Stimulated activated memory B cell treated with anti-CD40 and anti-IgM and Interleukin-4, amounts not matched to agents 10 μg/mL and 1 μg/mL and 100 μg/mL, for 72 hours (primary cell): ENCODE measurements around the gene SARM1.

ENCODE experiments used
- ATAC-seq: fragments of 150-1000 bp; cut with Tn5 transposase; 2 replicates; pipeline ENCODE4 v1.10.0; 2021
- H3K27ac Mint-ChIP-seq: one replicate; pipeline ENCODE4 v1.8.0; 2022; ENCODE audit warnings: mild to moderate bottlenecking, mixed read lengths
- H3K27me3 Mint-ChIP-seq: one replicate; pipeline ENCODE4 v1.8.0; 2022; ENCODE audit warnings: mixed read lengths
- H3K36me3 Mint-ChIP-seq: one replicate; pipeline ENCODE4 v1.8.0; 2022; ENCODE audit warnings: mixed read lengths
- H3K4me1 Mint-ChIP-seq: one replicate; pipeline ENCODE4 v1.8.0; 2022; ENCODE audit warnings: mixed read lengths
- H3K4me3 Mint-ChIP-seq: one replicate; pipeline ENCODE4 v1.8.0; 2022; ENCODE audit warnings: mild to moderate bottlenecking, moderate library complexity, mixed read lengths
- H3K9me3 Mint-ChIP-seq: one replicate; pipeline ENCODE4 v1.8.0; 2022; ENCODE audit warnings: mixed read lengths

The SARM1 gene

GRCh38 chr17:28443901-28444638 is 72.6 kb downstream of the SARM1 start:
- H3K27ac Mint-ChIP-seq, result no peak overlapping the region
- H3K9me3 Mint-ChIP-seq, result peaks cover 3% of the 10 kb centered on the region
- no peaks in the 10 kb centered on the region for H3K36me3 Mint-ChIP-seq
- peaks cover 19% of the 10 kb centered on the region for H3K27me3 Mint-ChIP-seq
- no peak for ATAC-seq
- no peaks in the 10 kb centered on the region for H3K4me1 Mint-ChIP-seq
- H3K4me3 Mint-ChIP-seq, result no peak overlapping the region

GRCh38 chr17:28446716-28447395 is 75.4 kb downstream of the SARM1 start:
- H3K4me3 Mint-ChIP-seq, result no peak overlapping the region
- H3K27me3 Mint-ChIP-seq, result peaks cover 8% of the 10 kb centered on the region
- no peak for ATAC-seq
- H3K9me3 Mint-ChIP-seq, result peaks cover 10% of the 10 kb centered on the region
- no peaks in the 10 kb centered on the region for H3K4me1 Mint-ChIP-seq
- H3K36me3 Mint-ChIP-seq, result no peaks in the 10 kb centered on the region
- H3K27ac Mint-ChIP-seq, result no peak overlapping the region

GRCh38 chr17:28447396-28447760 is 75.9 kb downstream of the SARM1 start:
- H3K27me3 Mint-ChIP-seq, result peaks cover 3% of the 10 kb centered on the region
- no peak overlapping the region for H3K27ac Mint-ChIP-seq
- H3K4me3 Mint-ChIP-seq, result no peak overlapping the region
- H3K4me1 Mint-ChIP-seq, result no peaks in the 10 kb centered on the region
- no peak for ATAC-seq
- peaks cover 10% of the 10 kb centered on the region for H3K9me3 Mint-ChIP-seq
- no peaks in the 10 kb centered on the region for H3K36me3 Mint-ChIP-seq

- ATAC-seq, result no peak
- Mint-ChIP-seq H3K9me3 (peaks cover 10% of the 10 kb centered on the region), H3K27me3 (peaks cover 9% of the 10 kb centered on the region)
Observed at GRCh38 chr17:28449859-28450258, 78.4 kb downstream of the SARM1 start.

More at GRCh38 chr17:28449859-28450258, 78.4 kb downstream of the SARM1 start:
- Mint-ChIP-seq H3K36me3 (no peaks in the 10 kb centered on the region), H3K4me1 (no peaks in the 10 kb centered on the region), H3K27ac (no peak overlapping the region), H3K4me3 (no peak overlapping the region)
